Measurements from ENCODE around the gene FOSL2.

DNA sequence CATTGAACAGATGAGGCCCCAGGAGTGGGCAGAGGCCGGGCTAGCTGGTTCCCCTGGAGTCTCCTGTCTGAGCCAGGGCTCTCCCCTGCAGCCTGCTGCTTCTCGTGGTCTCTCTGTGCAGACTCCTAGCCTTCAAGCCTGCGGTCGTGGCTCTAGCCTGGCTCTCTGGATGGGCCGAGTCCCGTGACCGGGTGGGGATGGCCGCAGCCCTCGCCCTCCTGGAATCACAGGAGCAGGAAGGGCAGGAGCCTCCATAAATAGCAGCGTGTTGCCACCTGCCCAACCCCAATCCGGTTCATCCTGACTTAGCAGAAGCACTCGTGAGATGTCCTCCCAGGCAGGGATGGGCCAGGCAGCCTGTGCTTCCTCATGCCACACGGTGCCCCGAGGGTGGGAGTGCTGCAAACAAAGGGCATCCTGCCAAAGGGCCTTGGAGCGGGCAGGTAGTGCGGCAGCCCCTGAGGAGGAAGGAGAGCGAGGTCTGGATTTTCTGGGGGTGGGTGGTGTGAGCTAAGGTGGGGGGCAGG, 43.9 kb downstream of the FOSL2 start:
- TF ChIP-seq EZH2 (IDR thresholded peaks at IDR 0.05; ENCODE audit: borderline replicate concordance, low read depth, low read length, poor library complexity, severe bottlenecking) = no peak
- TF ChIP-seq, protein P1, sequence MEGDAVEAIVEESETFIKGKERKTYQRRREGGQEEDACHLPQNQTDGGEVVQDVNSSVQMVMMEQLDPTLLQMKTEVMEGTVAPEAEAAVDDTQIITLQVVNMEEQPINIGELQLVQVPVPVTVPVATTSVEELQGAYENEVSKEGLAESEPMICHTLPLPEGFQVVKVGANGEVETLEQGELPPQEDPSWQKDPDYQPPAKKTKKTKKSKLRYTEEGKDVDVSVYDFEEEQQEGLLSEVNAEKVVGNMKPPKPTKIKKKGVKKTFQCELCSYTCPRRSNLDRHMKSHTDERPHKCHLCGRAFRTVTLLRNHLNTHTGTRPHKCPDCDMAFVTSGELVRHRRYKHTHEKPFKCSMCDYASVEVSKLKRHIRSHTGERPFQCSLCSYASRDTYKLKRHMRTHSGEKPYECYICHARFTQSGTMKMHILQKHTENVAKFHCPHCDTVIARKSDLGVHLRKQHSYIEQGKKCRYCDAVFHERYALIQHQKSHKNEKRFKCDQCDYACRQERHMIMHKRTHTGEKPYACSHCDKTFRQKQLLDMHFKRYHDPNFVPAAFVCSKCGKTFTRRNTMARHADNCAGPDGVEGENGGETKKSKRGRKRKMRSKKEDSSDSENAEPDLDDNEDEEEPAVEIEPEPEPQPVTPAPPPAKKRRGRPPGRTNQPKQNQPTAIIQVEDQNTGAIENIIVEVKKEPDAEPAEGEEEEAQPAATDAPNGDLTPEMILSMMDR (conservative IDR thresholded peaks at IDR 0.05; ENCODE audit: low read depth, low read length) = no peak

All from A673 (cell line).